GM18502 (cell line): ENCODE measurements around the gene MTHFD2.

Experiments used
- ATAC-seq: cut with Tn5 transposase; IDR thresholded peaks from one replicate; pipeline ENCODE4 v1.9.1; 2021; ENCODE audit warnings: mild to moderate bottlenecking; ENCODE audit not compliant: unreplicated experiment, poor library complexity

The MTHFD2 gene

GRCh38 chr2:74259733-74260132 lies 61.3 kb downstream of the MTHFD2 start:
- ATAC-seq, result no peak

GRCh38 chr2:74260495-74260894 lies 62.1 kb downstream of the MTHFD2 start:
- no peak for ATAC-seq

GRCh38 chr2:74261204-74261864 lies 62.9 kb downstream of the MTHFD2 start:
- no peak for ATAC-seq

GRCh38 chr2:74262681-74263080 lies 64.3 kb downstream of the MTHFD2 start:
- ATAC-seq, result no peak

- no peak for ATAC-seq
These were observed 65.9 kb downstream of the MTHFD2 start for GRCh38 chr2:74264281-74264680.

GRCh38 chr2:74267068-74267467 lies 68.7 kb downstream of the MTHFD2 start:
- no peak for ATAC-seq
